ENCODE measurements around the gene EMC7. TPM values are rescaled to one million over a fixed set of nuclear protein-coding genes. Genes with fewer than 3 reads are reported as not detected.

Gene EMC7
- total RNA-seq, 1 experiment from 2014 or later: 42.6 TPM

DNA sequence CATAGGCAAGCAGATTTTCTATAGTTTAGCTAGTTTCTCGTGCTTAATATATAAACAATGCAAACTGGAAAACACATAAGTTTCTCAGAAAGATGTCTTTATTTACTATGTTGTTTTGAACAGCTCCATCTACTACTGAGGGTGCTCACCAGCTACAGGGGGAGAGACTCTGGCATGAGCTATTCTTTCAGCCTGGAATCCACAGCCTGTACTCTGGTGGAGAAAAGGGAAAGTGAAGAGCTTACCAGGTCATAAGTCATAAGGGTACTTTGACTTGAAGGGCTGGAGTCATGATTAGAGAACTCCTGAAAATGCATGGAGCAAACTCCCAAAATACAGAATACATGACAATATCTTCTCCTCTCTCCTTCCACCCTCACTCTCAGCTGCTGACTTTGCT, 58.3 kb downstream of the EMC7 start:
- H3K36me3 ChIP-seq (ENCODE audit: insufficient read depth, low read length): no peaks in the 10 kb centered on the region
- H3K9ac ChIP-seq (ENCODE audit: low read length): no peak overlapping the region
- peaks cover 10% of the 10 kb centered on the region for H3K4me1 ChIP-seq (ENCODE audit: low read length)
- H2AFZ ChIP-seq (ENCODE audit: low read length): no peak overlapping the region
- no peaks in the 10 kb centered on the region for H3K79me2 ChIP-seq (ENCODE audit: low read length)
- H3K27ac ChIP-seq (ENCODE audit: low read length): no peak overlapping the region
- no peak overlapping the region for H3K4me3 ChIP-seq (ENCODE audit: low read length)
- H3K27me3 ChIP-seq (ENCODE audit: low read length): no peaks in the 10 kb centered on the region
- no peak overlapping the region for H3K4me2 ChIP-seq (ENCODE audit: low read depth, low read length, poor library complexity, severe bottlenecking)
- no peak for DNase-seq
- no peaks in the 10 kb centered on the region for H4K20me1 ChIP-seq (ENCODE audit: insufficient read depth, low read depth, low read length)
- H3K9me3 ChIP-seq (ENCODE audit: low read length): no peaks in the 10 kb centered on the region
- no peaks in the 10 kb centered on the region for H3K9me2 ChIP-seq (replicated peaks; ENCODE audit: insufficient read depth, low read length)

DNA sequence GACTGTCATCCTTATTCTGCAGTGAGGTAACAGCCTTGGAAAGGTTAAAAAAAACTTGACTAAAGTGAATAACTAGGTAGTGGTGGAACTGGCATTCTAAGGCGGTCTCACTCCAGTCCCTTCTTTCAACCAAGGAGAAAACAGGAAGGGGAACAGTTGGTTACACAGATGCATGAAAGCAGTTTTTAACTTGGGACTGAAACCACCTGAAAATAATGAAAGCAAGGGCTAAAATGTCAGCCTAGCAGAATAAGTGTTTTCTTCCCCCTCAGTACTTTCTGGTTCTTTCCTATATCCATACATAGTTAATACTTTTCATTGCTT, 61.9 kb downstream of the EMC7 start:
- H3K4me1 ChIP-seq (ENCODE audit: low read length): peaks cover 18% of the 10 kb centered on the region
- no peaks in the 10 kb centered on the region for H3K9me2 ChIP-seq (replicated peaks; ENCODE audit: insufficient read depth, low read length)
- peak; percentile 44 for DNase-seq
- no peak overlapping the region for H3K27ac ChIP-seq (ENCODE audit: low read length)
- no peaks in the 10 kb centered on the region for H3K9me3 ChIP-seq (ENCODE audit: low read length)
- H3K79me2 ChIP-seq (ENCODE audit: low read length): no peaks in the 10 kb centered on the region
- no peaks in the 10 kb centered on the region for H4K20me1 ChIP-seq (ENCODE audit: insufficient read depth, low read depth, low read length)
- H2AFZ ChIP-seq (ENCODE audit: low read length): peak overlapping the region; percentile 36
- H3K36me3 ChIP-seq (ENCODE audit: insufficient read depth, low read length): no peaks in the 10 kb centered on the region
- peak overlapping the region; percentile 89; the same call in 1 of the 2 replicates for H3K4me3 ChIP-seq (ENCODE audit: low read length)
- peak overlapping the region; percentile 99 for H3K4me2 ChIP-seq (ENCODE audit: low read depth, low read length, poor library complexity, severe bottlenecking)
- no peaks in the 10 kb centered on the region for H3K27me3 ChIP-seq (ENCODE audit: low read length)
- H3K9ac ChIP-seq (ENCODE audit: low read length): peak overlapping the region; percentile 82

GRCh38 chr15:34038871-34039789, 62.5 kb downstream of the EMC7 start, which contains the start of gene AVEN:
Gene AVEN, minus strand, starts transcription at chr15:34039204. Its CDS starts 158 bp downstream, at chr15:34039046.
- Histone ChIP-seq H3K36me3 (ENCODE audit: insufficient read depth, low read length) (no peaks in the 10 kb centered on the region), H2AFZ (ENCODE audit: low read length) (peak within 1 kb of the TSS; percentile 99), H3K4me3 (ENCODE audit: low read length) (peak within 1 kb of the TSS; percentile 89), H3K27ac (ENCODE audit: low read length) (no peak within 1 kb of the TSS), H3K27me3 (ENCODE audit: low read length) (no peaks in the 10 kb centered on the region), H3K4me1 (ENCODE audit: low read length) (peaks cover 18% of the 10 kb centered on the region), H3K4me2 (ENCODE audit: low read depth, low read length, poor library complexity, severe bottlenecking) (peak within 1 kb of the TSS; percentile 99), H3K79me2 (ENCODE audit: low read length) (no peaks in the 10 kb centered on the region), H3K9ac (ENCODE audit: low read length) (peak within 1 kb of the TSS; percentile 82), H4K20me1 (ENCODE audit: insufficient read depth, low read depth, low read length) (no peaks in the 10 kb centered on the region), H3K9me3 (ENCODE audit: low read length) (no peaks in the 10 kb centered on the region), H3K9me2 (replicated peaks; ENCODE audit: insufficient read depth, low read length) (no peaks in the 10 kb centered on the region)
- DNase-seq: peak; percentile 85

DNA sequence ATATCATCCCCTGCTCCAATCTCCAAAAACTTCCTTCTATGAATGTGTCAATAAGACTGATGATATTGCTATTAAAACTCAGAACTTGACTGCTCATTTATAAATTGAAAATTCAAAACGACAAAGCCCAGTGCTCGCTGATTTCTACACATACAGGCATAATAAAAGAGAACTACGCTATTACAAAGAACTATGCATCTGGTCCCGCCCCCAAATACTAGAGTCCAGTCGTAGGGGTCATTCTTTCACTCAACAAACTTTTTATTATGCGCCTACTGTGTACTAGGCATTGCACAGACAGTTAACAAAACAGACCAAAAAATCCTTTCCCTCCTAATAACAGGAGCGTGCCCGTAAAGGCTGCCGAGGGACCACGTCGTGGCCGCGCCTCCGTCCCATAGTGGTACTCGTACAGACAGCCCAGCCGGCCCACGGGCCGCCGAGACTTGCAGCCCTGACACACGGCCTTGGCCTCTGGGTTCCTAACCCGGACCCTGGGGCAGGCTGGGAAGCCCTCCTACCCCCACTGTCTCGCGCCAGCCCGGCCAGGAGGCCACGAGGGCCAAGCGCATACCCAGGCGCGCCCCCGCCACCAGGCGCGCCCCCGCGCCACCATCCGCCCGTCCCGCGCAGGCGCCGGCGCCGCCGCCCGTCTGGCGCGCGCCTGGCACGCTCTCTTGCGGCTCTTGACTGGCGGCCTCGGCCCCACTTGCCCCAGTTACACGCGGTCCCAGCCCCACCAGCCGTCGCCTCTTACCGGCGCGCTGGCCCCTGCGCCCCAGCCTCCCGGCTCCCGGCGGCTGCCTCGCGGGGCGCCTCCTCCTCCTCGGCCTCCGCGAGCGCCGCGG, 63.4 kb downstream of the EMC7 start:
- peak overlapping the region; percentile 99 for H3K4me2 ChIP-seq (ENCODE audit: low read depth, low read length, poor library complexity, severe bottlenecking)
- H2AFZ ChIP-seq (ENCODE audit: low read length): peak overlapping the region; percentile 99
- peak; percentile 91 for DNase-seq
- no peaks in the 10 kb centered on the region for H4K20me1 ChIP-seq (ENCODE audit: insufficient read depth, low read depth, low read length)
- no peaks in the 10 kb centered on the region for H3K36me3 ChIP-seq (ENCODE audit: insufficient read depth, low read length)
- no peak overlapping the region for H3K27ac ChIP-seq (ENCODE audit: low read length)
- H3K27me3 ChIP-seq (ENCODE audit: low read length): no peaks in the 10 kb centered on the region
- peaks cover 18% of the 10 kb centered on the region for H3K4me1 ChIP-seq (ENCODE audit: low read length)
- peak overlapping the region; percentile 82 for H3K9ac ChIP-seq (ENCODE audit: low read length)
- peak overlapping the region; percentile 89 for H3K4me3 ChIP-seq (ENCODE audit: low read length)
- H3K9me2 ChIP-seq (replicated peaks; ENCODE audit: insufficient read depth, low read length): no peaks in the 10 kb centered on the region
- H3K79me2 ChIP-seq (ENCODE audit: low read length): no peaks in the 10 kb centered on the region
- H3K9me3 ChIP-seq (ENCODE audit: low read length): no peaks in the 10 kb centered on the region

Other genes starting within 250 kb of the EMC7 start
- gene CHRM5, start 133.4 kb downstream of the EMC7 start, total RNA-seq (2014; rRNA removed; shearing (Covaris generic); ENCODE audit: low replicate concordance): not detected in 2 replicates
- 4.6 and 11.1 TPM in 2 replicates for gene AVEN, start 62.7 kb downstream of the EMC7 start, total RNA-seq (2014; rRNA removed; shearing (Covaris generic); ENCODE audit: low replicate concordance)
- gene PGBD4, start 221 bp upstream of the EMC7 start, total RNA-seq (2014; rRNA removed; shearing (Covaris generic); ENCODE audit: low replicate concordance): 5.2 and 6.4 TPM in 2 replicates
- 29.0 and 61.3 TPM in 2 replicates for gene KATNBL1, start 108.2 kb upstream of the EMC7 start, total RNA-seq (2014; rRNA removed; shearing (Covaris generic); ENCODE audit: low replicate concordance)
- gene EMC4, start 123.2 kb upstream of the EMC7 start, total RNA-seq (2014; rRNA removed; shearing (Covaris generic); ENCODE audit: low replicate concordance): 94.0 and 217 TPM in 2 replicates
- gene SLC12A6, start 235.9 kb upstream of the EMC7 start, total RNA-seq (2014; rRNA removed; shearing (Covaris generic); ENCODE audit: low replicate concordance): 1.3 and 1.6 TPM in 2 replicates
- 148 and 448 TPM in 2 replicates for gene NOP10, start 241.3 kb upstream of the EMC7 start, total RNA-seq (2014; rRNA removed; shearing (Covaris generic); ENCODE audit: low replicate concordance)
- gene NUTM1, start 241.5 kb upstream of the EMC7 start, total RNA-seq (2014; rRNA removed; shearing (Covaris generic); ENCODE audit: low replicate concordance): not detected in 2 replicates